DOHH2 (cell line): ENCODE data around the gene CD79A.

Experiments used
- H3F3A ChIP-seq: fragments of 200-600 bp; sonication (generic), shearing (Covaris generic); 2 replicates; pipeline ENCODE4 v1.6.0; 2016; ENCODE audit warnings: antibody characterized with exemption, mild to moderate bottlenecking; ENCODE audit not compliant: control insufficient read depth, insufficient read depth
- H3K27ac ChIP-seq: fragments of 200-600 bp; sonication (generic); 2 replicates; pipeline ENCODE4 v1.5.1; 2014; ENCODE audit warnings: low read depth, mild to moderate bottlenecking, low read length, moderate library complexity
- H3K27me3 ChIP-seq: fragments of 200-600 bp; sonication (generic); 2 replicates; pipeline ENCODE4 v1.6.1; 2014; ENCODE audit warnings: mild to moderate bottlenecking, low read length, mixed read lengths; ENCODE audit not compliant: control insufficient read depth
- H3K36me3 ChIP-seq: fragments of 200-600 bp; sonication (generic); 2 replicates; pipeline ENCODE4 v1.6.1; 2014; ENCODE audit warnings: mild to moderate bottlenecking, low read length, moderate library complexity, mixed read lengths; ENCODE audit not compliant: control insufficient read depth
- H3K4me1 ChIP-seq: fragments of 200-600 bp; sonication (generic); 2 replicates; pipeline ENCODE4 v1.6.1; 2014; ENCODE audit warnings: mild to moderate bottlenecking, low read length, mixed read lengths; ENCODE audit not compliant: control insufficient read depth
- H3K4me2 ChIP-seq: fragments of 200-600 bp; sonication (generic); 2 replicates; pipeline ENCODE4 v1.6.0; 2014; ENCODE audit warnings: mild to moderate bottlenecking, low read length, moderate library complexity
- H3K4me3 ChIP-seq: fragments of 200-600 bp; sonication (generic); 2 replicates; pipeline ENCODE4 v1.5.1; 2014; ENCODE audit warnings: mild to moderate bottlenecking, low read length, mixed read lengths
- H3K79me2 ChIP-seq: fragments of 200-600 bp; sonication (generic); 2 replicates; pipeline ENCODE4 v1.6.1; 2014; ENCODE audit warnings: mild to moderate bottlenecking, low read length, mixed read lengths; ENCODE audit not compliant: control insufficient read depth
- H3K9me2 ChIP-seq: fragments of 200-600 bp; sonication (generic); replicated peaks from 2 replicates; pipeline ENCODE4 v1.6.1; 2014; ENCODE audit warnings: mild to moderate bottlenecking, low read length, mixed read lengths; ENCODE audit not compliant: control insufficient read depth
- H3K9me3 ChIP-seq: fragments of 200-600 bp; sonication (generic); 2 replicates; pipeline ENCODE4 v1.6.1; 2014; ENCODE audit warnings: antibody characterized with exemption, low read length, mixed read lengths; ENCODE audit not compliant: control insufficient read depth, insufficient read depth
- H4K20me1 ChIP-seq: fragments of 200-600 bp; sonication (generic); 2 replicates; pipeline ENCODE4 v1.6.0; 2014; ENCODE audit warnings: low read depth, mild to moderate bottlenecking, antibody characterized with exemption, low read length, moderate library complexity; ENCODE audit not compliant: control insufficient read depth, insufficient read depth
- CTCF ChIP-seq: fragments of 200-600 bp; sonication (generic); IDR thresholded peaks from one replicate; pipeline ENCODE4 v1.5.1; 2014; ENCODE audit warnings: antibody characterized with exemption, mild to moderate bottlenecking, low read depth, low read length; ENCODE audit not compliant: poor library complexity, severe bottlenecking
- EZH2phosphoT487 ChIP-seq: fragments of 200-600 bp; sonication (generic); IDR thresholded peaks from 2 replicates; pipeline ENCODE4 v1.6.1; 2017; ENCODE audit warnings: borderline replicate concordance, mild to moderate bottlenecking, antibody characterized with exemption, low read length, moderate library complexity, mixed read lengths

CD79A gene

DNA sequence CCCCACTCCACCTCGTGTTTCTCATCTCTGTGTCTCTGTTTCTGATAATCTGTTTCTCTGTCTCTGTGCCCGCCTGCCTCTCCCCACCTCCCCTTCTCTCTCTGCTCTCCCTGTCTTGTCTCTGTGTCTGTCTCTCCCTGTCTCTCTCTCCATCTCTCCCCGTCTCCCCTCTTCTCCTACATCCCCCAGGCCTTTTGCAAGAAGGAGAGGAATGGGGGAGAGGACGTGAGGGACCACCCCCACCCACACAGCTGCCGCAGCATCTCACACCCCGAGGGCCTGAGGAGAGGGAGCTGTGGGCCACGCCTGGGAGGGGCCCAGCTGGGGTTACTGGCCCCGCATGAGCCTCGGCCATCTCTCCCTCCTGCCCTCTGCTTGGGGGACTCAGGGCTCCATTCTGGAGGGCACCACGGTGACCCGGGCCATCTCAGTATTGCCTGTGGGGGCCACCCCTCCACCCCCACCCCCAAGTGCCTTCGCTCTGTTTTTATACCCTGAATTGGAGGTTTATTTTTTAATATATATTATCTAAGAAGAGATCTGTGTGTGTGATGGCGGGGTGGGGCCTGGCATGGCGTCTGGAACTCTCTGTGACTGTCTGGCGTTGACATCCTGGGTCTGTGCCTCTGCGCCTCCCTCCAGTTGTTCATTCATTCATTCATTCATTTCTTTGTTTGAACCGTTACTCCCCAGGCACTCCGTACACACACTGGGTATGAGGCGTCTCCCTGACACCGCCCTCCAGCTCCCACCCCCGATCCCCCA is 30.0 kb downstream of the CD79A start:
- no peak overlapping the region for H3K4me3 ChIP-seq
- no peaks in the 10 kb centered on the region for H3K79me2 ChIP-seq
- H3K4me1 ChIP-seq: peaks cover 7% of the 10 kb centered on the region
- H3K9me2 ChIP-seq: no peaks in the 10 kb centered on the region
- H3K4me2 ChIP-seq: no peak overlapping the region
- peak overlapping the region; percentile 15; the same call in 1 of the 2 replicates for H3K27ac ChIP-seq
- H3K27me3 ChIP-seq: no peaks in the 10 kb centered on the region
- TF ChIP-seq EZH2phosphoT487: no peak
- TF ChIP-seq CTCF: no peak
- H3K36me3 ChIP-seq: peaks cover 51% of the 10 kb centered on the region
- no peaks in the 10 kb centered on the region for H4K20me1 ChIP-seq
- no peaks in the 10 kb centered on the region for H3K9me3 ChIP-seq
- H3F3A ChIP-seq: peaks cover 8% of the 10 kb centered on the region

DNA sequence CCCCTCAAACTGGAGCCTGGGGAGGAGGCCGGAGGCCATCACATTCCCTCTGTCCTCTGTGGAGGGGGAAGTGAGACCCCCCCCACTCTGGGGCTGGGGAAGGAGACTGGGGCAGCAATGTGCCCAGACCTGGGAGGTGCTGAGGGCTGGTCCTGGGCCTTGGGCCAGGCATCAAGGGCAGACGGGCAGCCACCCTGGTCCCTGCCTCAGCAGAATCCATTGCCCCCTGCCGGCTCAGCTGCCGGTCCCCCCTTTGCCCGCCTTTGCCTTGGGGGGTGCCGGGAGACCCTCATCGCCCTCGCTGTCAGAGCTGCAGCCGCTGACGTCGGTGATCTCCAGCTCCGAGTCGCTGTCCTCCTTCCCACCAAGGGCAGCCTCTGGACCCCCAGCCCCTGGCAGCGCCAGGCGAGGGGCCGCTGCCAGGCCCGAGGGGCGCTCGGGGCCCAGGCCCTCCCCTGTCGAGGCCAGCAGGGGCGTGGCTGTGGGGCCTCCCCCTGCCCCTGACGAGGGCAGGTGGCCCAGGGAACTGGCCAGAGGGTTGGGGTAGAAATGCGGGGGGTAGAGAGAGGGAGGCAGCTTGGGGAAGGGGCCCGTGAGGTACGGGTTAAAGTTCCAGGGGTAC is 31.0 kb downstream of the CD79A start:
- Histone ChIP-seq H3K79me2 (no peaks in the 10 kb centered on the region), H3K4me1 (peaks cover 12% of the 10 kb centered on the region), H3K36me3 (peaks cover 41% of the 10 kb centered on the region), H3F3A (peaks cover 8% of the 10 kb centered on the region), H3K9me2 (no peaks in the 10 kb centered on the region), H3K27me3 (peaks cover 3% of the 10 kb centered on the region; the same call in 1 of the 2 replicates), H3K4me2 (no peak overlapping the region), H3K27ac (no peak overlapping the region), H3K4me3 (no peak overlapping the region), H3K9me3 (no peaks in the 10 kb centered on the region), H4K20me1 (no peaks in the 10 kb centered on the region)
- TF ChIP-seq CTCF: no peak
- no peak for TF ChIP-seq EZH2phosphoT487

GRCh38 chr19:41908724-41909464 is 31.8 kb downstream of the CD79A start:
- no peak for TF ChIP-seq EZH2phosphoT487
- no peak for TF ChIP-seq CTCF
- Histone ChIP-seq H3K4me3 (no peak overlapping the region), H3K27ac (no peak overlapping the region), H3K4me1 (peaks cover 15% of the 10 kb centered on the region), H3K9me2 (no peaks in the 10 kb centered on the region), H3K27me3 (peaks cover 8% of the 10 kb centered on the region), H4K20me1 (no peaks in the 10 kb centered on the region), H3K9me3 (no peaks in the 10 kb centered on the region), H3F3A (peaks cover 8% of the 10 kb centered on the region), H3K79me2 (no peaks in the 10 kb centered on the region), H3K36me3 (peaks cover 33% of the 10 kb centered on the region), H3K4me2 (no peak overlapping the region)
